ENCODE data around the gene MSRB1.

The MSRB1 gene

GRCh38 chr16:1978476-1979120, 35.6 kb upstream of the MSRB1 start:
- no peak overlapping the region for H3K4me3 ChIP-seq (ENCODE audit: control insufficient read depth, low read depth, low read length)
- no peak for DNase-seq (ENCODE audit: low read depth)
- TF ChIP-seq, protein P1, sequence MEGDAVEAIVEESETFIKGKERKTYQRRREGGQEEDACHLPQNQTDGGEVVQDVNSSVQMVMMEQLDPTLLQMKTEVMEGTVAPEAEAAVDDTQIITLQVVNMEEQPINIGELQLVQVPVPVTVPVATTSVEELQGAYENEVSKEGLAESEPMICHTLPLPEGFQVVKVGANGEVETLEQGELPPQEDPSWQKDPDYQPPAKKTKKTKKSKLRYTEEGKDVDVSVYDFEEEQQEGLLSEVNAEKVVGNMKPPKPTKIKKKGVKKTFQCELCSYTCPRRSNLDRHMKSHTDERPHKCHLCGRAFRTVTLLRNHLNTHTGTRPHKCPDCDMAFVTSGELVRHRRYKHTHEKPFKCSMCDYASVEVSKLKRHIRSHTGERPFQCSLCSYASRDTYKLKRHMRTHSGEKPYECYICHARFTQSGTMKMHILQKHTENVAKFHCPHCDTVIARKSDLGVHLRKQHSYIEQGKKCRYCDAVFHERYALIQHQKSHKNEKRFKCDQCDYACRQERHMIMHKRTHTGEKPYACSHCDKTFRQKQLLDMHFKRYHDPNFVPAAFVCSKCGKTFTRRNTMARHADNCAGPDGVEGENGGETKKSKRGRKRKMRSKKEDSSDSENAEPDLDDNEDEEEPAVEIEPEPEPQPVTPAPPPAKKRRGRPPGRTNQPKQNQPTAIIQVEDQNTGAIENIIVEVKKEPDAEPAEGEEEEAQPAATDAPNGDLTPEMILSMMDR (conservative IDR thresholded peaks at IDR 0.05; ENCODE audit: control insufficient read depth, insufficient read depth, low read depth, low read length), result no peak

DNA sequence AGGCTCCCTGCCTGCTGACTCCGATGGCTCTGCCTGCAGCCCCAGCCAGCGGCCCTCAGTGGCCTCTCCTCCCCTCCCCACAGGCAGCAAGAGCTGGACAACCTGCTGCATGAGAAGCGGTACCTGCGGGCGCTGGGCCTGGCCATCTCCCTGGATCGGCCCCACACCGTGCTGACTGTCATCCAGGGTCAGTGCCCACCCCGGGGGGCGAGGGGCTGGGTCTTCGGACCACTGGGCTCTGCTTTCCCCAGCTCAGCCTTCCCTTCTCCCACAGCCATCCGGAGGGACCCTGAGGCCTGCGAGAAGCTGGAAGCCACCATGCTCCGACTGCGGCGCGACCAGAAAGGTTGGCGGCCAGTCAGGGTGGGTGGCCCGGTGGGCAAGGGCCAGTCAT, 34.9 kb upstream of the MSRB1 start:
- DNase-seq (ENCODE audit: low read depth), result no peak
- no peak overlapping the region for H3K4me3 ChIP-seq (ENCODE audit: control insufficient read depth, low read depth, low read length)
- TF ChIP-seq, protein P1 (conservative IDR thresholded peaks at IDR 0.05; ENCODE audit: control insufficient read depth, insufficient read depth, low read depth, low read length), result no peak

- DNase-seq (ENCODE audit: low read depth), result no peak
- H3K4me3 ChIP-seq (ENCODE audit: control insufficient read depth, low read depth, low read length), result no peak overlapping the region
- TF ChIP-seq, protein P1 (conservative IDR thresholded peaks at IDR 0.05; ENCODE audit: control insufficient read depth, insufficient read depth, low read depth, low read length), result no peak
Observed at GRCh38 chr16:1976951-1977874, 34.2 kb upstream of the MSRB1 start.

GRCh38 chr16:1976216-1976520, 33.2 kb upstream of the MSRB1 start:
- no peak overlapping the region for H3K4me3 ChIP-seq (ENCODE audit: control insufficient read depth, low read depth, low read length)
- TF ChIP-seq, protein P1 (conservative IDR thresholded peaks at IDR 0.05; ENCODE audit: control insufficient read depth, insufficient read depth, low read depth, low read length), result no peak
- DNase-seq (ENCODE audit: low read depth), result no peak

DNA sequence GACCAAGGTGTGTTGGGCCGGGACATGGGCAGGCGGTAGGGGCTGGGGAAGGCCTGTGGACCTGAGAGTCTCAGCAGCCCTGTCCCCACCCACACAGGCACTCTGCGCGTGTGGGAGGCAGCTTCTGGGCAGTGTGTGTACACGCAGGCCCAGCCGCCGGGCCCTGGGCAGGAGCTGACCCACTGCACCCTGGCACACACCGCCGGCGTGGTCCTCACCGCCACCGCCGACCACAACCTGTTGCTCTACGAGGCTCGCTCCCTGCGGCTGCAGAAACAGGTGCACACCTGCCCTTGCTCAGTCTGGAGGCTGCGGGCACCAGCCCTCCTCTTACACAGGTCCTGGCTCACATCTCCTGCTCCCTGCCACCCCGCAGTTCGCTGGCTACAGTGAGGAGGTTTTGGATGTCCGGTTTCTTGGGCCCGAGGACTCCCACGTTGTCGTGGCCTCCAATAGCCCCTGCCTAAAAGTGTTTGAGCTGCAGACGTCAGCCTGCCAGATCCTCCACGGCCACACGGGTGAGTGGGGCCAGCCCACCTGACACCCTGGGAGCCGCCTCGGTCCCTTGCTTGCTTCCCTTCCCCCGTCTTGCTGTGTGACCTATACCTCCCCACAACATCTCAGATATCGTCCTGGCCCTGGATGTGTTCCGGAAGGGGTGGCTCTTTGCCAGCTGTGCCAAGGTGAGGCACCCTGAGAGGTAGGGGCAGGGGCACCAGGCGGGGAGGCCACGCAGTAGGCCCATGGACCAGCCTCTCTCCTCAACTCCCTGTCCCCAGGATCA, 32.6 kb upstream of the MSRB1 start:
- no peak for DNase-seq (ENCODE audit: low read depth)
- TF ChIP-seq, protein P1 (conservative IDR thresholded peaks at IDR 0.05; ENCODE audit: control insufficient read depth, insufficient read depth, low read depth, low read length), result no peak
- no peak overlapping the region for H3K4me3 ChIP-seq (ENCODE audit: control insufficient read depth, low read depth, low read length)

- DNase-seq (ENCODE audit: low read depth), result no peak
- TF ChIP-seq, protein P1 (conservative IDR thresholded peaks at IDR 0.05; ENCODE audit: control insufficient read depth, insufficient read depth, low read depth, low read length), result no peak
- no peak overlapping the region for H3K4me3 ChIP-seq (ENCODE audit: control insufficient read depth, low read depth, low read length)
Observed at GRCh38 chr16:1974157-1975070, 31.4 kb upstream of the MSRB1 start.
